ENCODE data around the gene ISLR2.
"Not testable (repeated sequence)": the region's sequence is repeated elsewhere in the genome, so short reads cannot be mapped to it uniquely, and the experiment has no call there.

The ISLR2 gene, protein sequence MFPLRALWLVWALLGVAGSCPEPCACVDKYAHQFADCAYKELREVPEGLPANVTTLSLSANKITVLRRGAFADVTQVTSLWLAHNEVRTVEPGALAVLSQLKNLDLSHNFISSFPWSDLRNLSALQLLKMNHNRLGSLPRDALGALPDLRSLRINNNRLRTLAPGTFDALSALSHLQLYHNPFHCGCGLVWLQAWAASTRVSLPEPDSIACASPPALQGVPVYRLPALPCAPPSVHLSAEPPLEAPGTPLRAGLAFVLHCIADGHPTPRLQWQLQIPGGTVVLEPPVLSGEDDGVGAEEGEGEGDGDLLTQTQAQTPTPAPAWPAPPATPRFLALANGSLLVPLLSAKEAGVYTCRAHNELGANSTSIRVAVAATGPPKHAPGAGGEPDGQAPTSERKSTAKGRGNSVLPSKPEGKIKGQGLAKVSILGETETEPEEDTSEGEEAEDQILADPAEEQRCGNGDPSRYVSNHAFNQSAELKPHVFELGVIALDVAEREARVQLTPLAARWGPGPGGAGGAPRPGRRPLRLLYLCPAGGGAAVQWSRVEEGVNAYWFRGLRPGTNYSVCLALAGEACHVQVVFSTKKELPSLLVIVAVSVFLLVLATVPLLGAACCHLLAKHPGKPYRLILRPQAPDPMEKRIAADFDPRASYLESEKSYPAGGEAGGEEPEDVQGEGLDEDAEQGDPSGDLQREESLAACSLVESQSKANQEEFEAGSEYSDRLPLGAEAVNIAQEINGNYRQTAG

GRCh38 chr15:74130155-74130848 is at the start of gene ISLR2:
ISLR2 (plus strand) TSS chr15:74130586; CDS start chr15:74132755, 2,169 bp downstream.
- no peak for DNase-seq (ENCODE audit: low read depth)

GRCh38 chr15:74082450-74082849 is 47.9 kb upstream of the ISLR2 start, which contains the start of gene GOLGA6A:
GOLGA6A (minus strand) TSS chr15:74082550; CDS start chr15:74082509, 41 bp downstream.
- DNase-seq (ENCODE audit: low read depth), result not testable (repeated sequence)

DNA sequence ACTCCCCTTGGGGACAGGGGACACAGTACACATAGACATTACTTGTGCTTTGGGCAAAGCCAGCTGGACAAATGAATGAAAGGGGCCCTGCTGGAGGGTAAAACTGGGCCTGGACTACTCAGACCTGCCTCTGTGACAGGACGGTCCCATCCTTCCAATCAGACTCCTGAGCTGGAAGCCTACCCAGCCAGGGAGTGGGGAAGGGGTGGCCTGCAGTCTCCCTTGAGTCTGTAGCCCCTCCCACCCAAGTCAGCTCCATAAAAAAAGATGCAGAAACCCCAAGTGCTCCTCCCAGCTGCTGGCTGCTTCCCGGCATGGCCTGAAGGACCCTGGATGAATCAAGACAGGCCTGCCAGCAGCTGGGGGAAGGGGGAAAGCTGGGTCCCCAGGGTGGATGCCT is 35.8 kb upstream of the ISLR2 start:
- DNase-seq (ENCODE audit: low read depth), result not testable (repeated sequence)

GRCh38 chr15:74095610-74096009 is 34.8 kb upstream of the ISLR2 start:
- DNase-seq (ENCODE audit: low read depth), result not testable (repeated sequence)

DNA sequence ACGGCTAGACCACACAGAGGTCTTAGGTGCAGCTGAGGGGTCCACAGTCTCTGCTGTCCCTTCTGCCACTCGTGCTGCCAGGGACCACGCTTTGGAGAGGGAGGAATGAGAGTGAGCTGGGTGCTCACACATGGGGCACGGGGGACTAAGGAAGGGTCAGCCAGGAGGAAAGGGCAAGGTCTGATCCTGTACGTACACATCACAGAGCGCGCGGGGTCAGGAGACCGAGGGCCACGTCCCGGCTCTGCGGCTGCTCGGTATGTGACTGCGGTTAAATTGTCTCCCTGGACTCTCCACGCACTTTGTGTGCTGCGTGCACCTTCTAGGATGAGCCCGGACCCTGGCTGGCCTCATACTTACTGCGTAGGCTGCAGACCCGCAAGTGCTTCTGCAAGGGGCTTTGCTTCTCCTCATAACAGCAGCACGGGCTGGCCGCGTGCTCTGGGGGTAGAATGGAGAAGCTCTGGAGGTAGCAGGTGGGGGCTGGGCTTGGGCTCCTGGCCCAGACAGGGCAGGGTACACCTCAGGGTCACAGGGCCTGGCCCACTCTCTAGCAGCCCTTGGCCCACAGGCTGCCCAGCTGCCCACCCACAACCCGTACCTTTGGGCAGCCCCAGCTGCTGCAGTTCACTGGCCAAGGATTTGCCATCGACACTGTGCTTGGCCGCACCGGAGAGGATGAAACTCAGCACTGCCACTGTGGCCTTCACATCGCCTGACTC is 33.5 kb upstream of the ISLR2 start:
- DNase-seq (ENCODE audit: low read depth), result not testable (repeated sequence)

DNA sequence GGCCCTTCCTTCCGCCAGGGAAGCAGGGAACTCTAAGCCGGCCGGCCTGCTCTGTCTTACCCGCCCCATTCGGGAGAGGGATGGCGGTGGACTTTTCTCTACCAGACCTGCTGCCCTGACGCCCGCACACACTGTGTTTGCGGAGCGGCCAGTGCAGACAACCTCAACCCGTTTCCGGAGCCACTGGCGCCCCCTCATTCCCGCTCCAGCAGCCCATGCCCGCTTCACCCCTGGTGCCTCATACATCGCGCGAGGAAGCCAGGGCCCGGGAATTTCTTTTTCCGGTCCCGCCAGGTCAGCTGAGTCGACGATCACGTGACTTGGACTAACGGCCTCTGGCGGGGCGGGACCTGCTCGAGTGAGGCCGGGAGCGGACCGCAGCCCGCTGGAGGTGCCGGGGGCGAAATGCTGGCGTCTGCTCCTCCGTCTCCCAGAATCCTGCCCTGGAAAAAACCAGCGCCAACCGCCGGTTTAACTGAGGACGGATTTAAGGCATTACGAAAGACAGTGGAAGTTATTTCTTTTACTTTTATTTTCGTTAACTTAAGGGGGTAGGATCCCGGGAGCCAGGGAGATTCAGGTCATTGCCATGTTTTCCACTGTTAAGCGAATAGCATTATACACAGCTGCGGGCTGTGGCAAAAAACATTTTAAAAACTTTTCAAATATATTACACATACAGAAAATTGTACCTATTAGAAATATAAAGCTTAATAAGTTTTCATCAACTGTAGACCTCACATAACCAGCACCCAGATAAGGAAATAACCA is 30.2 kb upstream of the ISLR2 start:
- not testable (repeated sequence) for DNase-seq (ENCODE audit: low read depth)

DNA sequence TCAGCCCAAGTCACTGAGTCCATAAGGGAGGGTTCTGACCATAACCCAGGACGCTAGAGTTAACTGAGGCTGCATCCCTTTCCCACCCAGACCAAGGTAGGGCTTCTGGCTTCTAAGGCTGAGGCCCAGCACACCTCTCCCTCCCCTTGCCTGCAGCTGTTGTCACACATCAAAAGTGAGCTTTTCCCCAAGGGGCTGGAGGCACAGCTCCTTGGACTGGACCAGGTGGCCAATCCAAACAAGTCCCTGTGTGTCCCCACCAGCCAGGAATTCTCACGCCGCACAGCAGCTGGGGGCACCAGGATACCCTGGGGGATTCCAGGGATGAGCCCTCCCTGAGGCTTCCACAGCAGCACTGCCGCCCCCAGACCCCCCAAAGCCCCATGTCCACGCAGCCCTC is 22.3 kb upstream of the ISLR2 start:
- no peak for DNase-seq (ENCODE audit: low read depth)

- not testable (repeated sequence) for DNase-seq (ENCODE audit: low read depth)
Observed at GRCh38 chr15:74108611-74109010, 21.8 kb upstream of the ISLR2 start.

- no peak for DNase-seq (ENCODE audit: low read depth)
Observed at GRCh38 chr15:74109713-74110112, 20.7 kb upstream of the ISLR2 start.

DNA sequence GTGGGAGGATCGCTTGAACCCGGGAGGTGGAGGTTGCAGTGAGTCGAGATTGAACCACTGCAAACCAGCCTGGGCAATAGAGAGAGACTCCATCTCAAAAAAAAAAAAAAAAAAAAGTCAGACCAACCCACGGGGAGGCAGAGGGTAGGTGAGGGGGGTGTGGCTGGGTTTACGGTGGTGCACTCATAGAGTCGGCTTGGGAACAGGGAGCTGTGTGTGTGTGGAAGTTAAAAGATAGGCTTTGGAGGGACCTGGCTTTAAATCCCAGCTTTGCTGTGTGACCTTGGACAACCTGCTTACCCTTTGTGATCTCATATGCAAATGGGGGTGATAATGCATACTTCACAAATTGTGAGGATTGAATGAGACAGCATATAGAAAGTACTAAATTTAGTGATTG is 10.0 kb upstream of the ISLR2 start:
- DNase-seq (ENCODE audit: low read depth), result no peak

DNA sequence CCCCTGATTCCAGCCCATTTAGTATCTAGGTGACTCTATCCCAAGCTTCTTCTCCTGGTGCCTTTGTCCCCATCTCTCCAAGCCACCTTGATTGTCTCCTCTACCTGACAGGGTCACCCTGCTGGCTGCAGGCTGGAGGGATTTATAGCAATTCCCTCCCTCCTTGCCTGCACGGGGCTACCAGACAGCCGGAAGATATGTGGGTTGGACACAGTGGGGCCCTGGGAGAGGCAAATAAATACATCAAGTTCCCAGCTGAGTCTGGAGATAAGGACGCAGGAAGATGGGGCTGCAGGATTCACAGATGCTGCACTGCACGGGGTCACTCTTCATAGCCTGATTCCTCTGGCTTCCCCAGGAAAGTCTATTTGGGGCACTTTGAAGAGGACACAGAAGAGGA is 9.3 kb upstream of the ISLR2 start:
- no peak for DNase-seq (ENCODE audit: low read depth)

- DNase-seq (ENCODE audit: low read depth), result no peak
Observed at GRCh38 chr15:74121858-74122257, 8.5 kb upstream of the ISLR2 start.

- no peak for DNase-seq (ENCODE audit: low read depth)
Observed at GRCh38 chr15:74122403-74123130, 7.8 kb upstream of the ISLR2 start.

GRCh38 chr15:74123131-74123429 is 7.3 kb upstream of the ISLR2 start:
- DNase-seq (ENCODE audit: low read depth), result no peak

GRCh38 chr15:74123658-74124057 is 6.7 kb upstream of the ISLR2 start:
- no peak for DNase-seq (ENCODE audit: low read depth)

GRCh38 chr15:74124196-74124595 is 6.2 kb upstream of the ISLR2 start:
- no peak for DNase-seq (ENCODE audit: low read depth)

DNA sequence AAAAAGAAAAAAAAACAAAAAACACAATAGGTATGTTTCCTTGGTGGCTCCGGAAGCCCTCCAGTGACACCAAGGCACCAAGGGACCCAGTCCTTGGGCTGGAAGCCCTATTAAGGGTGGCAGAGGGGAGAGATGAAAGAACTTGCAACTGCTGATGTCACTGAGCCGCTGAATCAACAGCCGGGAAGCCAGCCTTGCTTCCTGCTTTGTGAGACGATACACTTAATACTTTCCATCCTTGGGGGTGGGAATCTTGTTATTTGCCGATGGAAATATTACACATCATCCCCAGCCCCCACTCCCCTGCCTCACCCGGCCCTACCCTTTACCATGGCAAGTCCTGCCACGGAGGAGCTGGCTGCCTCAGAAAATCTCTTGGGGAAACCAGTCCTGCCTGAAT is 5.6 kb upstream of the ISLR2 start:
- no peak for DNase-seq (ENCODE audit: low read depth)

DNA sequence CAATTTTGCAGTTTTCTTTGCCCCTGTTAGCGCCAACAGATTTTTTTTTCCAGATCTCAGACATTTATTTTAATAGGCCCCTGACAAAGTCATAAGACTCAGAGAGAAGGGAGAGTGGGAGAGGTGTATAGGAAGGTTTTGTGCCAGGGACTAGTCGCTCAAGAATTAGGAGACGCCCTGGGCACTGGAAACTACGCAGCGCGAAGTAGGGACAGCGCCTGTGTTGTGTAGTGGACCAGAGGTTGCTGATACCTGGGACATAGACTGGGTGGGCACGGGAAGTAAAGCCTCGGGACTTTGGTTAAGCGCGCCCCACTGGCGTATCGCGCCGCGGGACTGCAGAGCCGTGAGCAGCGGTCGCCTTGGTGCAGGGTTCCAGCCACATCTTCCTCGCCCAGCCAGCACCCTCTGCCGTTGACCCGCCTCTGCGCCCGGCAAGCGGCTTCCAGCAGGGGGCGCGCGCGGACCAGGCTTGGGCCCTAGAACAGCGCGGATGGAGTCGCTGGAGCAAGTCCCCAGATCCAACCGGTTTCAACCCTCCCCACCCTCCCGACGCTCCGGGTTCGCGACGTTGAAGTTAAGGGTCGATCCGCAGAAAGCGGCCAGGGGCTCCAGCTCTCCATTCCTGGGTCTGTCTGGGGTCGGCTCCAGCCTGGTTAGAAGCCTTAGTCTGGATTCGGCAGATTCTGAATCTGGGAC is 3.0 kb upstream of the ISLR2 start:
- DNase-seq (ENCODE audit: low read depth), result no peak

GRCh38 chr15:74127954-74128784 is 2.2 kb upstream of the ISLR2 start:
- no peak for DNase-seq (ENCODE audit: low read depth)
